Lung (tissue), 12 donors: ENCODE data around the gene CDKL4. TPM values are rescaled to one million over a fixed set of nuclear protein-coding genes. Genes with fewer than 3 reads are reported as not detected.
A peak's percentile ranks its signal among the peaks of the same experiment; 100 is the strongest.
"Not testable (repeated sequence)": the region's sequence is repeated elsewhere in the genome, so short reads cannot be mapped to it uniquely, and the experiment has no call there.

Source experiments
- ATAC-seq: fragments of 200-7000 bp; cut with Tn5 transposase; one replicate; pipeline ENCODE4 v1.9.1; 2020; ENCODE audit warnings: moderate number of reproducible peaks; ENCODE audit not compliant: insufficient read depth, low FRiP score
- DNase-seq, 3 donors: peaks; one replicate each; pipeline ENCODE4 v3.0.0-alpha.2; 2013 to 2017
- H3K27ac ChIP-seq, 2 donors: one replicate each; pipeline ENCODE4 v1.5.1; 2013; ENCODE audit warnings: mild to moderate bottlenecking in 2 of 2, moderate library complexity in 2 of 2, control low read depth in 1 of 2, inconsistent platforms in 1 of 2, low read depth in 1 of 2, low read length in 1 of 2
- H3K27me3 ChIP-seq, 3 donors: one replicate each; pipeline ENCODE4 v1.5.1; 2013; ENCODE audit warnings: low read length in 2 of 3; ENCODE audit not compliant: control insufficient read depth in 3 of 3, insufficient read depth in 3 of 3
- H3K36me3 ChIP-seq, 4 donors: one replicate each; pipeline ENCODE4 v1.5.1; 2013; ENCODE audit warnings: low read length in 4 of 4, mild to moderate bottlenecking in 1 of 4, moderate library complexity in 1 of 4; ENCODE audit not compliant: control insufficient read depth in 4 of 4, insufficient read depth in 4 of 4
- H3K4me1 ChIP-seq, 5 donors: one replicate each; pipeline ENCODE4 v1.5.1; 2013; ENCODE audit warnings: low read length in 5 of 5, mild to moderate bottlenecking in 2 of 5, moderate library complexity in 1 of 5; ENCODE audit not compliant: control insufficient read depth in 5 of 5, insufficient read depth in 5 of 5
- H3K4me3 ChIP-seq: one replicate; pipeline ENCODE4 v1.5.1; 2013; ENCODE audit warnings: mild to moderate bottlenecking, control low read depth, moderate library complexity
- H3K9ac ChIP-seq, 2 donors: one replicate each; pipeline ENCODE4 v1.5.1; 2013; ENCODE audit warnings: low read length in 2 of 2, control low read depth in 1 of 2; ENCODE audit not compliant: insufficient read depth in 1 of 2
- H3K9me3 ChIP-seq, 4 donors: one replicate each; pipeline ENCODE4 v1.5.1; 2013; ENCODE audit warnings: low read length in 3 of 4, mild to moderate bottlenecking in 1 of 4, moderate library complexity in 1 of 4; ENCODE audit not compliant: control insufficient read depth in 4 of 4, insufficient read depth in 3 of 4
- WGBS, 2 donors: extraction: QIAGEN DNeasy Blood & Tissue Kit; methylation state at CpG; one replicate each; pipeline ENCODE4 v1.1.7; 2013; 5-methylcytosine and 5-hydroxymethylcytosine counted together
- polyA plus RNA-seq, 2 donors: library from polyadenylated mRNA; stranded (reverse); fragments of 200-250 nt; gene quantifications; one replicate each; pipeline ENCODE4 v1.2.1, GENCODE V29; 2013
- total RNA-seq, 2 donors: library from RNA; depleted of rRNA in 1 of 2; stranded (reverse); fragments of >200 nt in 1 of 2; gene quantifications; one replicate each; pipeline ENCODE4 v1.2.1, GENCODE V29; 2014 to 2021
- TF ChIP-seq, protein P1 (sequence below): IDR thresholded peaks from 2 replicates; pipeline ENCODE4 v1.5.1; 2012; ENCODE audit warnings: mild to moderate bottlenecking; ENCODE audit errors: control extremely low read depth, extremely low read depth
- donor health status: control.
- donor health status: control.
- donor health status: Bipolar disorder and iron deficiency.
- donor health status: healthy.
- donor health status: DM: yes; HTN: yes; CAD: no.

The CDKL4 gene
- total and polyA plus RNA-seq, 4 donors: 0.10 to 6.5 (median 1.0) TPM

DNA sequence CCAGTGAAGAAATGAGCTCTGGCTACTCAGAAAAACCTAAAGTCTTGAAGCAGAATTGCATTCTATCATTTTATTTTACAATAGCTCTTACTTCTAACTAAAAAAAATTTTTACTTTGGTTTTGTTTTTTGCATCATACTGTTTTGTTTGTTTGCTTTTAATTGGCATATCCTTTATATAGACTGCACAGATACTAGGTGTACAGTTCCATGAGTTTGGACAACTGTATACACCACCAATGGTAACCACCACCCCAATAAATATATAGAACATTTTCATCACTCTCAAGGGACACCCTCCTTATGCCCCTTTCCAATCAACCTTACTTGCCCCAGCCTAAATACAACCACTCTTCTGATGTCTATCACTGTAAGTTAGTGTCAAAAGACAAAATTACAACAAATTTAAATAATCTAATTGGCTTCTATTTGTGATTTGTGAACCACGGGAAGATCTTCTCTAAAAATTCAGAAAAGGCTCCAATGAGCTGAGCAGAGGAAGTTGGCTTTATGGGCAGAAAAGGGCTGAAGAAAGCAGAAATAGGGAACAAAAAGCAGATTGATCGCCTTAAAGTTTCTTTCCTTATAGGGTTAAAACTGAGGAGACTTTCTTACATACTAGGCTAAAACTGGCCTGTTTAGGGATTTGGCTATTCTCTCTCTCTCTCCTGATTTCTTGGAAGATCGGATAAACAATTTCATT is 100.7 kb downstream of the CDKL4 start:
- DNase-seq (no peak), ATAC-seq (no peak)
- H3K9me3 ChIP-seq: no peaks in the 10 kb centered on the region
- TF ChIP-seq, protein P1, sequence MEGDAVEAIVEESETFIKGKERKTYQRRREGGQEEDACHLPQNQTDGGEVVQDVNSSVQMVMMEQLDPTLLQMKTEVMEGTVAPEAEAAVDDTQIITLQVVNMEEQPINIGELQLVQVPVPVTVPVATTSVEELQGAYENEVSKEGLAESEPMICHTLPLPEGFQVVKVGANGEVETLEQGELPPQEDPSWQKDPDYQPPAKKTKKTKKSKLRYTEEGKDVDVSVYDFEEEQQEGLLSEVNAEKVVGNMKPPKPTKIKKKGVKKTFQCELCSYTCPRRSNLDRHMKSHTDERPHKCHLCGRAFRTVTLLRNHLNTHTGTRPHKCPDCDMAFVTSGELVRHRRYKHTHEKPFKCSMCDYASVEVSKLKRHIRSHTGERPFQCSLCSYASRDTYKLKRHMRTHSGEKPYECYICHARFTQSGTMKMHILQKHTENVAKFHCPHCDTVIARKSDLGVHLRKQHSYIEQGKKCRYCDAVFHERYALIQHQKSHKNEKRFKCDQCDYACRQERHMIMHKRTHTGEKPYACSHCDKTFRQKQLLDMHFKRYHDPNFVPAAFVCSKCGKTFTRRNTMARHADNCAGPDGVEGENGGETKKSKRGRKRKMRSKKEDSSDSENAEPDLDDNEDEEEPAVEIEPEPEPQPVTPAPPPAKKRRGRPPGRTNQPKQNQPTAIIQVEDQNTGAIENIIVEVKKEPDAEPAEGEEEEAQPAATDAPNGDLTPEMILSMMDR: no peak
- no peak overlapping the region for H3K9ac ChIP-seq
- H3K36me3 ChIP-seq: no peaks in the 10 kb centered on the region
- no peaks in the 10 kb centered on the region for H3K27me3 ChIP-seq
- peaks cover 0 to 8% (median 0%) of the 10 kb centered on the region in 5 donors for H3K4me1 ChIP-seq
- no peak overlapping the region for H3K4me3 ChIP-seq
- 56 to 74% methylated on average over 3 of the region's 3 CpGs for WGBS, 2 donors
- H3K27ac ChIP-seq: no peak overlapping the region

DNA sequence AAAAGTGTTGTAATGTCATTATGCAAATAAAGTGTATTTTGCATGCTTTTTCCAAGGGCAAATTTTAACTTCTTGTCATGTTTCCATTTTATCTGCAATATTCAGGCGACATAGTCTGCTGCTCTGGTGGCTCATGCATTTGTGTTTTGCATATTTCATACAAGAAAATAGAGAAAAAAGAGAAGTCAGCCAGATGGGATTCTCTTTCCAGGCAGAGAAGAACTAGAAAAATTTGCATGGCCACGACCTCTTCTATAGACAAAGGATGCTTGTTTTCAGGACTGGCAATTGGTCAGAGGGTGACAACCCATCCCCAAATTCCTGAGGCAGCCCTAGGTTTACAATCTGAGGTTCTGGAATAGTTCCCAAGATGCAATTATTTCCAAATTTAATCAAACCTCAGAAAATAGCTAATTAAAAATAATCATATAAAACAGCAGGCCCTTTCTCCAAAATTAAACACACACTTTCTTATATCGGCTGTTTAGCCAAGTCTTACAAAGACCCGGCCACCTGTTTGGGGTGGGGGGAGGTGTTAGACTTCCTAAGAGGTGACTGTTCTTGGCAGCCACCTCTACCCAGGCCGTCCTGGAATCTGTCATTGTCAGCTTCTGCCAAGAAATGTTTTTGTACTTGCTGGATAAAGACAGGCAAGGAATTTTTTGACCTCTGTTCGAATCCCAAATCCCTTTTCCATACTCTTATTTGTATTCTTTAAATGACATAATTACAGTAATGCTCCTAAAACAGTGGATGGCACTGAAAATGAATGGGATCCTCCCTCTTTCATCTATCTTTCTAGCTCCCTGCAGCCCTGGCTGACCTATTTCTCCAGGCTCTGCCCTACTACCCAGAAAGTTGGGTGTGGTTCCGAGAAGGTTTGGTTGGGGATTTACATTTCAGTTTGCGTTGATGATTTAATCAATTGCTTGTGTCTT is 102.2 kb downstream of the CDKL4 start:
- ATAC-seq (no peak), DNase-seq (no peak)
- H3K4me1 ChIP-seq: peaks cover 0 to 8% (median 0%) of the 10 kb centered on the region in 5 donors
- H3K9ac ChIP-seq: no peak overlapping the region
- peak overlapping the region in 1 of 2 donors; percentile 33 for H3K27ac ChIP-seq
- WGBS, 2 donors: 50 to 63% methylated on average over 8 of the region's 8 CpGs
- TF ChIP-seq, protein P1: no peak
- no peaks in the 10 kb centered on the region for H3K36me3 ChIP-seq
- no peaks in the 10 kb centered on the region for H3K9me3 ChIP-seq
- H3K4me3 ChIP-seq: no peak overlapping the region
- H3K27me3 ChIP-seq: no peaks in the 10 kb centered on the region

DNA sequence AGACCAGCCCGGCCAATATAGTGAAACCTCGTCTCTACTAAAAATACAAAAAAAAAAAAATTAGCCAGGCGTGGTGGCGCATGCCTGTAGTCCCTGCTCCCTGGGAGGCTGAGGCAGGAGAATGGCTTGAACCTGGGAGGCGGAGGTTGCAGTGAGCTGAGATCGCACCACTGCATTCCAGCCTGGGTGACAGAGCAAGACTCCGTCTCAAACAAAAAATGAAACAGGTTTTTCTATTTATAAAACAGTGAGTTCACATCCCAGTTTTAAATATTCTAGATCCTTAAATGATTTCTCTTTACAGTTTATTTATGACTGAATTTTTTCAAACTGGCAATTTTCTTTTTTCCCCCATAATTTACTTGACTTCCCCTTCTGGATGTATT is 102.8 kb downstream of the CDKL4 start:
- not testable (repeated sequence) for H3K27me3 ChIP-seq, ATAC-seq, H3K4me3 ChIP-seq, DNase-seq, H3K9ac ChIP-seq, H3K36me3 ChIP-seq, H3K9me3 ChIP-seq, H3K4me1 ChIP-seq
- peak overlapping the region in 1 of 2 donors; percentile 33 for H3K27ac ChIP-seq
- WGBS, 2 donors: 88 to 91% methylated on average over 7 of the region's 7 CpGs

DNA sequence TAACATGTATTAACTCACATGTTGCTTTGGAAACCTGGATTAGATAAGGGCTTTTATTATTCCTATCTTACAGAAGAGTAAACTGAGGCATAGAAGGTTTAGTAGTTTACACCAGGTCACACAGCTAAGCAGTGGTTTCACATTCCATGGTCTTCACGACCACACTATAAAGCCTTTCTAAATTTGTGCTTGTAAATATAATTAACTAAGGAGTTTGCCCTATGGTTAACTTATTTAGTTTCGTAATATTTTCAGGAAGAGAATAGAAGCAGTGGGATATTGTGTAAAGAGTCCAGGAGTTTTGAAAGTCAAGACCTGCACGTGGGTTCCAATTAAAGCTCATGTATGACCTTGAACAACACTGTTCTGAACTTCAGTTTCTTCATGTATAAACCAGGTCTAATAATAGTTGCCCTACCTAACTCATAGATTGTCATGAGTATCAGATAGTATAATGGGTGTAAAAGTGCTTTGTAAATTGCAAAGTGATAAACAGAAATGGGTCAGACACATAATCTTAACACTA is 103.4 kb downstream of the CDKL4 start:
- Histone ChIP-seq H3K9me3 (no peaks in the 10 kb centered on the region), H3K27me3 (no peaks in the 10 kb centered on the region), H3K9ac (no peak overlapping the region), H3K36me3 (no peaks in the 10 kb centered on the region), H3K4me3 (no peak overlapping the region), H3K27ac (peak overlapping the region in 1 of 2 donors; percentile 33), H3K4me1 (peaks cover 0 to 8% (median 0%) of the 10 kb centered on the region in 5 donors)
- DNase-seq (no peak), ATAC-seq (no peak)
- TF ChIP-seq, protein P1: no peak
- WGBS, 2 donors: 28 to 48% methylated on average over 3 of the region's 3 CpGs
